GM13976 (cell line): Measurements from ENCODE around the gene STX16.

Source experiments
- DNase-seq: peaks from one replicate; pipeline ENCODE4 v3.0.0; 2012; ENCODE audit warnings: low spot score
- CTCF ChIP-seq: IDR thresholded peaks from 2 replicates; pipeline ENCODE4 v1.5.1; 2012; ENCODE audit warnings: borderline replicate concordance, mild to moderate bottlenecking; ENCODE audit not compliant: insufficient read depth; ENCODE audit errors: extremely low read depth, missing control alignments, control extremely low read depth
- in situ Hi-C: fragments of 300-500 bp; cut with MboI; formaldehyde crosslinking; loops from one replicate; pipeline ENCODE4 v1.12.0; 2022; ENCODE audit warnings: low sequenced_read_pairs, mixed read lengths, inconsistent platforms; ENCODE audit not compliant: unreplicated experiment

The STX16 gene

GRCh38 chr20:58619077-58619863, 31.8 kb upstream of the STX16 start:
- in situ Hi-C loops, result no loop called here
- DNase-seq, result no peak
- no peak for TF ChIP-seq CTCF

GRCh38 chr20:58619864-58620431, 31.1 kb upstream of the STX16 start:
- no peak for TF ChIP-seq CTCF
- in situ Hi-C loops, result no loop called here
- DNase-seq, result no peak

GRCh38 chr20:58621906-58622548, 29.1 kb upstream of the STX16 start:
- no peak for DNase-seq
- TF ChIP-seq CTCF, result no peak
- in situ Hi-C loops, result no loop called here

- DNase-seq, result no peak
- no peak for TF ChIP-seq CTCF
- in situ Hi-C loops, result no loop called here
Measured at GRCh38 chr20:58622671-58623578, 28.2 kb upstream of the STX16 start.

- in situ Hi-C loops, result no loop called here
- TF ChIP-seq CTCF, result no peak
- no peak for DNase-seq
Measured at GRCh38 chr20:58623579-58624473, 27.3 kb upstream of the STX16 start.
